ENCODE data around the gene RASAL2. TPM values are rescaled to one million over a fixed set of nuclear protein-coding genes. Genes with fewer than 3 reads are reported as not detected.
A peak's percentile ranks its signal among the peaks of the same experiment; 100 is the strongest.

RASAL2 gene
- total and polyA plus RNA-seq, 2 of the 13 experiments (the other 11 are each of a cell fraction or from before 2014, with no cell fraction given) = 5.4 to 5.9 TPM

DNA sequence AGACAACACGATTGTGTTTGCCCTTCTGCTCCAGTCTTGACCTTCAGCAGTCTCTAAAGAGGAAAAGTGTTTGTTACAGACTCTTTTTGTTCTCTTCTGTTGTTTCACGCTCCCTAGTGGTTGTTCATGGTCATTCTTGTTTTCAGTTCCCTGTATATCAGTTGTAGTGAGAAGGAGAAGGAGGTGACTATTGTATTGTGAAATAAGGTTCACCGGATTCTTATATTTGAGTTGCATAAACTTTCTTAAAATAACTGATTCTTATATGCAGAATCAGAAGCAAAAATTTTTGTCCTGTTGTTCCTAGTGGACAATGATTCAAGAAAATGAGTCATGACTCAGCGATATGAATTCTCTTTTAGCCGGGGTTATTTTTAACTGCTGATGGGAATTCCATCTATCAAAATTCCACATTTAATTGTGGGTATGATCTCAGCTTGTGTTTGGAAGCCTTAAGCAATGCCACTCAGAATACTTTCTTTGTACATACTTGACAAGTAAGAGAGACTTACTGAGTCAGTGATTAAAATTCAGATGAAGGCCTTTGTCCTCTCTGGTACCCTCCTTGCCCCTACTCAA, 250.7 kb downstream of the RASAL2 start:
- DNase-seq (ENCODE audit: low spot score) = peak; percentile 36
- ChIA-PET CTCF (ENCODE audit: low intra/inter-chr PET ratio, low total read pairs) (no interaction called here), POLR2A (interaction anchor here (0.8 kb wide), 1 partner anchor 950 kb away, joined by 3 read pairs; no protein-coding TSS in a partner anchor)
- H4K20me1 ChIP-seq (ENCODE audit: insufficient read depth, low read length) = no peaks in the 10 kb centered on the region
- no peak overlapping the region for H3K27ac ChIP-seq (ENCODE audit: extremely low read length, insufficient read depth, low read length)
- peak; percentile 78 for ATAC-seq
- no peaks in the 10 kb centered on the region for H3K9me3 ChIP-seq (ENCODE audit: low read length)
- intact Hi-C loops (cut with micrococcal nuclease; ENCODE audit: unreplicated experiment) (no loop called here), in situ Hi-C loops (cut with HindIII; ENCODE audit: extremely low pct_ligation_motif_present, low pct_unique_long_range_greater_than_20kb) (no loop called here)
- BruUV-seq (replicated peaks) = no TSS peak
- no peaks in the 10 kb centered on the region for H3K36me3 ChIP-seq (replicated peaks in 1 of 2; ENCODE audit: control insufficient read depth in 1 of 2, insufficient read depth in 2 of 2, low read length in 2 of 2)
- H3K79me2 ChIP-seq (ENCODE audit: insufficient read depth, low read length) = no peaks in the 10 kb centered on the region
- WGBS (ENCODE audit: low lambda C conversion rate) = 47% methylated on average over 5 of the region's 5 CpGs
- TF ChIP-seq MAFK (conservative IDR thresholded peaks at IDR 0.05 in 1 of 2, IDR thresholded peaks at IDR 0.05 in 1 of 2; ENCODE audit: low read length in 2 of 2) = peak; percentile 66 to 71
- peak; percentile 34; the same call in 1 of the 2 replicates for TF ChIP-seq GATAD2A (CRISPR knock-in tag; IDR thresholded peaks at IDR 0.05)
- no peak for TF ChIP-seq MED1 (CRISPR knock-in tag; IDR thresholded peaks at IDR 0.05)
- TF ChIP-seq NFE2L2 (IDR thresholded peaks at IDR 0.05; ENCODE audit: low read length) = peak; percentile 81
- TF ChIP-seq, protein P1, sequence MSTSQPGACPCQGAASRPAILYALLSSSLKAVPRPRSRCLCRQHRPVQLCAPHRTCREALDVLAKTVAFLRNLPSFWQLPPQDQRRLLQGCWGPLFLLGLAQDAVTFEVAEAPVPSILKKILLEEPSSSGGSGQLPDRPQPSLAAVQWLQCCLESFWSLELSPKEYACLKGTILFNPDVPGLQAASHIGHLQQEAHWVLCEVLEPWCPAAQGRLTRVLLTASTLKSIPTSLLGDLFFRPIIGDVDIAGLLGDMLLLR (CRISPR knock-in tag; IDR thresholded peaks at IDR 0.05) = no peak
- no peak for TF ChIP-seq ZNF274 (CRISPR knock-in tag; IDR thresholded peaks at IDR 0.05)
- TF ChIP-seq CEBPB (IDR thresholded peaks at IDR 0.05; ENCODE audit: borderline replicate concordance, low read depth, low read length) = peak; percentile 45; the same call in 1 of the 2 replicates
- no peak for TF ChIP-seq SOX13 (IDR thresholded peaks at IDR 0.05)
- TF ChIP-seq SOX13 (CRISPR knock-in tag; conservative IDR thresholded peaks at IDR 0.05 in 1 of 2, IDR thresholded peaks at IDR 0.05 in 1 of 2) = peak in 1 of 2 experiments; percentile 45; a peak in 2 of 4 replicates
- TF ChIP-seq, protein P2, sequence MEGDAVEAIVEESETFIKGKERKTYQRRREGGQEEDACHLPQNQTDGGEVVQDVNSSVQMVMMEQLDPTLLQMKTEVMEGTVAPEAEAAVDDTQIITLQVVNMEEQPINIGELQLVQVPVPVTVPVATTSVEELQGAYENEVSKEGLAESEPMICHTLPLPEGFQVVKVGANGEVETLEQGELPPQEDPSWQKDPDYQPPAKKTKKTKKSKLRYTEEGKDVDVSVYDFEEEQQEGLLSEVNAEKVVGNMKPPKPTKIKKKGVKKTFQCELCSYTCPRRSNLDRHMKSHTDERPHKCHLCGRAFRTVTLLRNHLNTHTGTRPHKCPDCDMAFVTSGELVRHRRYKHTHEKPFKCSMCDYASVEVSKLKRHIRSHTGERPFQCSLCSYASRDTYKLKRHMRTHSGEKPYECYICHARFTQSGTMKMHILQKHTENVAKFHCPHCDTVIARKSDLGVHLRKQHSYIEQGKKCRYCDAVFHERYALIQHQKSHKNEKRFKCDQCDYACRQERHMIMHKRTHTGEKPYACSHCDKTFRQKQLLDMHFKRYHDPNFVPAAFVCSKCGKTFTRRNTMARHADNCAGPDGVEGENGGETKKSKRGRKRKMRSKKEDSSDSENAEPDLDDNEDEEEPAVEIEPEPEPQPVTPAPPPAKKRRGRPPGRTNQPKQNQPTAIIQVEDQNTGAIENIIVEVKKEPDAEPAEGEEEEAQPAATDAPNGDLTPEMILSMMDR (CRISPR knock-in tag; IDR thresholded peaks at IDR 0.05) = peak; percentile 44
- no peak for TF ChIP-seq SRSF9 (IDR thresholded peaks at IDR 0.05; ENCODE audit: borderline replicate concordance, insufficient read depth, low read depth, low read length, poor library complexity, severe bottlenecking)
- peak; percentile 27 for TF ChIP-seq STAG1 (CRISPR knock-in tag; IDR thresholded peaks at IDR 0.05)
- peak; percentile 57; the same call in 1 of the 2 replicates for TF ChIP-seq MAFF (IDR thresholded peaks at IDR 0.05; ENCODE audit: low read depth, low read length)
- H2AFZ ChIP-seq (ENCODE audit: low read length) = no peak overlapping the region
- H3K9ac ChIP-seq (ENCODE audit: insufficient read depth, low read depth, low read length) = no peak overlapping the region
- peaks cover 18% of the 10 kb centered on the region for H3K4me1 ChIP-seq (ENCODE audit: insufficient read depth, low read length)
- H3K4me3 ChIP-seq (replicated peaks in 1 of 3; ENCODE audit: insufficient read depth in 1 of 3, low read depth in 2 of 3, low read length in 3 of 3) = no peak overlapping the region
- FAIRE-seq = peak; percentile 62
- H3K27me3 ChIP-seq (ENCODE audit: control insufficient read depth in 1 of 2, insufficient read depth in 2 of 2, low read length in 2 of 2) = no peaks in the 10 kb centered on the region
- H3K4me2 ChIP-seq (ENCODE audit: low read depth, low read length) = no peak overlapping the region; the same call in 1 of the 2 replicates

Measured in HepG2 (cell line).